ENCODE measurements around the gene ODC1.
"Not testable (repeated sequence)": the region's sequence is repeated elsewhere in the genome, so short reads cannot be mapped to it uniquely, and the experiment has no call there.

Gene ODC1

GRCh38 chr2:10457195-10457594 is 9.1 kb upstream of the ODC1 start:
- FAIRE-seq; DNase-seq (ENCODE audit: insufficient read length, low spot score): not testable (repeated sequence)

DNA sequence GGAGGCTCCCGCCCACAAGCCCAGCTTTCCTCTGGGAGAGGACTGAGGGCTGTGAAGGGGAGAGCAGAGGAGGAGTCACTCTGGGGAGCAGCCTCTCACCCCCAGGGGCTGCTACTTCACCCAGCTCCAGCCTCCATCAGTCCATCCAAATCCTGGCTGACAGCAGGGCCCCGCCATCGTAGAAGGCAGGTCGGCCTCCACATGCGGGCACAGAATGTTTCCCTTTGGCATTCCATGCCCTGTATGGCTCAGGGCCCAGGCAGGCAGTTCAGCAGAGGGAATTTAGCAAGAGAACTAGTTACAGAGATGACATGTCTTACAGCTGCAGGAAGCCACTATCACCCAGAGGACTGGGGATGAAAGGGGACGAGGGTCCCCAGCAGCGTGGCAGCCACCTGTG is 6.4 kb upstream of the ODC1 start:
- FAIRE-seq (no peak), DNase-seq (ENCODE audit: insufficient read length, low spot score) (no peak)

- DNase-seq (ENCODE audit: insufficient read length, low spot score) (no peak), FAIRE-seq (no peak)
These were observed 5.8 kb upstream of the ODC1 start for GRCh38 chr2:10453905-10454298.

DNA sequence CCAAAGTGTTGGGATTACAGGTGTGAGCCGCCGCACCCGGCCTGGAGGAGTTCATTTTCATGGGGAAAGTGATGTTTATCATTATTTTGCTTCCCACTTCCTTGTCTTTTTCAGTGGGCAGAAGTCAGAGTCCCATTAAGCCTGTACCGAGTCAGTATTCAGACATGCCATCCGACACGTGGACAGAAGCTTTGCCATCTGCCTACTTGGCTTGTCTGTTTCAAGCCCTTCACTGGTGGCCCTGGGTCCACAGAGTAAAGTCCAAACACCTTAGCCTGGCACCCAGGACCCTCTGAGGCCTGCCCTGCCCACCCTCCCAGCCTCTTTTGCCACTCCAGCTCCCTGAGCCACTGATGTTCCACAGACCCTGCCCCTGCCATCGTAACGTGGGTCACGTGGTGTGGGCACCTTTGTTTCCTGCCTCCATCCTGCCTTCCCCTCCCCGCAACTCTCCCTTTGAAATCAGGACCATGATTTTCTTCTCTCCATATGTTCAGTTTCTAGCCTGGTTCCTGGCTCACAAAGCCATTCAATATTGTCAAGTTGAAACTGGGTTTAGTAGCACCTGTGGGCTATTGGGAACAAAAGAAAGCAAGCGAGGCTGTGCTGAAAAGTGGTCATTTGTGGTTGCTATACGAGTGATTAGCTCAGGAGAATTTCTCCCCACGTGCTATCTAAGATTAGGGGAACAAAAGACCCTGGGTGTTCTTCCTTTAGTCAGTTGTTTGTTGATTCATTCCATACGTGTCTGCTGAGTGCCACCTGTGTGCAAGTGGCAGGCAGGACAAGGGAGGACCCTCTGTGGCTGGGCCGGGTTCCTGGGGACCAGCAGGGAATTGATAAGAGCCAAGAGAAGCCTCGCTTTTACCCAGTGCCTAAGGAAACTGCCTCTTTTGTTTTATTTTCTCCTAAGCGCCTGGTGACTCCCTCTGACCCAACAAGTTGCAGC is 5.1 kb upstream of the ODC1 start:
- DNase-seq (ENCODE audit: insufficient read length, low spot score): no peak
- FAIRE-seq: no peak

DNA sequence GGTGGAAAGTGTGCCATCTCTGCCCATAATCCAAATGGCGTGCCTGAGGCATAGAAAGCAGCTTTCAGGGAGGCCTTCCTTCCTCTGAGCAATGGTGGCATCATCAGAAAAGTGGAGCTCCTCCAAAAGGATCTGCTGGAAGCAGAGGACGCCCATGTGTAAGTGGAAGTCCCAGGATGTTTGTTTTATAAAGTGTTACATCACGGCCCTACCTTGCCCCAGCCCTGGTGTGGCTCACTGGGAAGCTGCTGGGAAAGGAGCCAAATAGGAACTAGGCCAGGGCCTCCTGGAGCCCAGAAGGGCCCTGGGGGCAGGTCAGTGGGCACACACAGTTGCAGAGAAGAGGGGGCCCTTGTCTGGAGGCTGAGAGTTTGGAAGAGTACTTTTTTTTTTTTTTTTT is 4.2 kb upstream of the ODC1 start:
- DNase-seq (ENCODE audit: insufficient read length, low spot score) (peak; percentile 88), FAIRE-seq (no peak)

DNA sequence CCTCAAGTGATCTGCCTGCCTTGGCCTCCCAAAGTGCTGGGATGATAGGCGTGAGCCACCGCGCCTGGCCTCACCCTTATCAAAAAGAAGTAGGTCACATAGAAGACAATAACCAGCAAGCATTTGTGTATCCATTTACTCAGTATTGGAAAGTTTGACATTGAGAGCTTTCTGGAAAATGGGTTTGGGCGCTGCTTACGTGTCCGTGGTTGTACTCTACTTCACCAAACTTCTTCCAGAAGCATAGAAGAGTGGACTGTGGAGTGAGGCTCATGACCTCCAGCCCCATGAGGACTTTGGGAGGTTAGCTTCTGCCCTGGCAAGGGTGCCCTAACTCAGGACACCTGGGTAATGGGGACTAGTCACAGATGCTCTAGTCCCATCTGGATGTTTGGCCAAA is 3.7 kb upstream of the ODC1 start:
- FAIRE-seq (no peak), DNase-seq (ENCODE audit: insufficient read length, low spot score) (no peak)

GRCh38 chr2:10449838-10450691 is 1.9 kb upstream of the ODC1 start:
- DNase-seq (ENCODE audit: insufficient read length, low spot score) (no peak), FAIRE-seq (no peak)

GRCh38 chr2:10449486-10449831 is 1.3 kb upstream of the ODC1 start:
- no peak for DNase-seq (ENCODE audit: insufficient read length, low spot score)
- FAIRE-seq: no peak

- no peak for FAIRE-seq
- peak; percentile 95 for DNase-seq (ENCODE audit: insufficient read length, low spot score)
These were observed 704 bp upstream of the ODC1 start for GRCh38 chr2:10448576-10449485.

- no peak for FAIRE-seq
- DNase-seq (ENCODE audit: insufficient read length, low spot score): no peak
These were observed 730 bp downstream of the ODC1 start for GRCh38 chr2:10447300-10447894.

- DNase-seq (ENCODE audit: insufficient read length, low spot score) (no peak), FAIRE-seq (no peak)
These were observed 1.5 kb downstream of the ODC1 start for GRCh38 chr2:10446631-10447030.

GRCh38 chr2:10444463-10444862 is 3.7 kb downstream of the ODC1 start:
- no peak for FAIRE-seq

GRCh38 chr2:10442469-10443126 is 5.5 kb downstream of the ODC1 start:
- FAIRE-seq; DNase-seq (ENCODE audit: insufficient read length, low spot score): not testable (repeated sequence)

More at GRCh38 chr2:10444463-10444862, 3.7 kb downstream of the ODC1 start:
- no peak for DNase-seq (ENCODE audit: insufficient read length, low spot score)

GRCh38 chr2:10441948-10442347 is 6.2 kb downstream of the ODC1 start:
- no peak for FAIRE-seq

GRCh38 chr2:10440736-10441135 is 7.4 kb downstream of the ODC1 start:
- no peak for FAIRE-seq
- no peak for DNase-seq (ENCODE audit: insufficient read length, low spot score)

More at GRCh38 chr2:10441948-10442347, 6.2 kb downstream of the ODC1 start:
- DNase-seq (ENCODE audit: insufficient read length, low spot score): no peak

GRCh38 chr2:10439971-10440370 is 8.2 kb downstream of the ODC1 start:
- DNase-seq (ENCODE audit: insufficient read length, low spot score) (no peak), FAIRE-seq (no peak)

GRCh38 chr2:10439185-10439879 is 8.8 kb downstream of the ODC1 start:
- FAIRE-seq (no peak), DNase-seq (ENCODE audit: insufficient read length, low spot score) (no peak)

DNA sequence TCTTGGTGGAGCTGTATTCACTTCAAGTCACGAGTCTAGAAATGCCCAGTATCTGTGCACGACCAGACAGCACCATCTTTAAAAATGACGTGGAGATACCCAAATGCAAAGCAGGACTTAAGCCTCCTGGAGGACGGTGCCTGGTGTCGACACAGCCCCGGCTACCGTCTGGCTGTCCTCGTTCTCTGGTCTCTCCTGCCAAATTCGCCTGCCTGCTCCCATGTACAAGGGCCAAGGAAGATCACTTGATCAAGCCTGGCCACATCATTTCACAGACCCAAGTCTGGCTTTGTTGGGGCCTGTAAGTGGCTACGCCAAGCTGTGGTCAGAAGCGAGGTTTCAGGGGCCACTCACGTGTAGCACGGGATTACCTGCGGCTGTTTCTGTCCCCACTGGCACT is 9.4 kb downstream of the ODC1 start:
- DNase-seq (ENCODE audit: insufficient read length, low spot score) (no peak), FAIRE-seq (no peak)

DNA sequence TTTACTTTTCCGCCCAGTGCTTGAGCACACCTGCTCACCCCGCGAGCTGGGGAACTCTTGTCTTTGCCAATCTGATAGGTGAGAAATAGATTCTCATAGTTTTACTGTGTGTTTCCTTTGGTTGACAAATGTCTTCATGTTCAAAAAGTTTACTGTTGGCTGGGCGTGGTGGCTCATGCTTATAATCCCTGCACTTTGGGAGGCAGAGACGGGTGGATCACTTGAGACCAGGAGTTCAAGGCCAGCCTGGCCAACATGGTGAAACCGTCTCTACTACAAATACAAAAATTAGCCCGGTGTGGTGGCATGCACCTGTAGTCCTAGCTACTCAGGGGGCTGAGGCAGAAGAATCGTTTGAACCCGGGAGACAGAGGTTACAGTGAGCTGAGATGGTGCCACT is 10.3 kb downstream of the ODC1 start:
- FAIRE-seq (no peak), DNase-seq (ENCODE audit: insufficient read length, low spot score) (no peak)

All from HTR-8/SVneo (cell line).